ENCODE measurements around the gene NDUFAF4. TPM values are rescaled to one million over a fixed set of nuclear protein-coding genes. Genes with fewer than 3 reads are reported as not detected.
A peak's percentile ranks its signal among the peaks of the same experiment; 100 is the strongest.

The NDUFAF4 gene
- total and polyA plus RNA-seq, 2 donors (not counting 3 experiments of a cell fraction or from before 2014, with no cell fraction given) = 8.8 to 44.6 TPM

DNA sequence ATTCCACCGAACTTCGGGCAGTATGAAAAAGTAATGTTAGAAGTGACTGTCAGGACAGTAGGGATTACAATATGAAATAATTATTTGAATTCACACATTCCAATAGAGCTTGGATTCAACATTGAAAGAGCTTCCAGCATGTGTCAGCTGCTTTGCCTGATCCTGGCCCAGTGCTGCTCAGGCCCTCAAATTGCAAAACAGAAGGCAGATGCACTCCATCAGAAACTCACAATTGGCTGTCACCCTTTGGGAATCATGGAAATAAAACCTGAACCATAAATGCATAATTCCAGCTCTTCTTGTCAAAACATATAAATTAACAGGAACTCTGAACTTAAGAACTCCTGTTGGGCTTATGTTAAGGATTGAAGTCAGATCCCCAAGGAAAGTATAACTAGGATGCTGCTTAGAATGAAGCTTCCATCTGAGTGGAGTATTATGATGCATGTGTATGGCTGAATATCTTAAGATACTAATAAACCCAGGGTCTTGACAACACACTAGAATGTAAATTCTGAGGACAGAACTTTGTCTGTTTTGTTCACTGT lies 1.8 kb upstream of the NDUFAF4 start:
- intact Hi-C loops (cut with micrococcal nuclease) (loop anchor here (1.0 to 5.0 kb wide), 9 partner anchors 25 to 1935 kb away; partner anchors contain the start of genes KLHL32, MMS22L and POU3F2), dilution Hi-C loops (cut with MboI; ENCODE audit: extremely low pct_ligation_motif_present, low sequenced_read_pairs) (no loop called here)
- H3K79me2 ChIP-seq (ENCODE audit: control insufficient read depth, insufficient read depth, low read length) = peaks cover 24% of the 10 kb centered on the region
- H3K9me1 ChIP-seq (replicated peaks; ENCODE audit: control insufficient read depth, extremely low read depth, insufficient read depth, low read length) = no peaks in the 10 kb centered on the region
- H3K27me3 ChIP-seq (ENCODE audit: control insufficient read depth in 2 of 2, insufficient read depth in 2 of 2, low read length in 2 of 2) = peaks cover 0 to 5% of the 10 kb centered on the region in 2 experiments
- no peak overlapping the region for H3K27ac ChIP-seq (ENCODE audit: insufficient read depth, low read depth, low read length)
- no peak overlapping the region for H3K4me3 ChIP-seq (replicated peaks in 1 of 3; ENCODE audit: insufficient read depth in 1 of 3, low read depth in 1 of 3, low read length in 3 of 3)
- H3K9ac ChIP-seq (replicated peaks; ENCODE audit: extremely low read depth, insufficient read depth, low read length) = no peak overlapping the region
- TF ChIP-seq JUN (IDR thresholded peaks at IDR 0.05; ENCODE audit: borderline replicate concordance, insufficient read depth, insufficient read length, low read depth) (no peak), MYC (IDR thresholded peaks at IDR 0.05; ENCODE audit: low read depth, low read length) (no peak), EZH2 (IDR thresholded peaks at IDR 0.05; ENCODE audit: borderline replicate concordance, low read depth, low read length, severe bottlenecking) (no peak), POLR2AphosphoS5 (IDR thresholded peaks at IDR 0.05; ENCODE audit: insufficient read depth, low read depth, low read length) (no peak), POLR2A (IDR thresholded peaks at IDR 0.05; ENCODE audit: low read depth, low read length) (no peak), FOS (IDR thresholded peaks at IDR 0.05; ENCODE audit: borderline replicate concordance, insufficient read depth, low read length) (no peak), GATA2 (IDR thresholded peaks at IDR 0.05; ENCODE audit: insufficient read depth, insufficient read length, low read depth, low read length) (no peak)
- TF ChIP-seq, protein P1, sequence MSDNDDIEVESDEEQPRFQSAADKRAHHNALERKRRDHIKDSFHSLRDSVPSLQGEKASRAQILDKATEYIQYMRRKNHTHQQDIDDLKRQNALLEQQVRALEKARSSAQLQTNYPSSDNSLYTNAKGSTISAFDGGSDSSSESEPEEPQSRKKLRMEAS (IDR thresholded peaks at IDR 0.05; ENCODE audit: insufficient read depth, insufficient read length) = no peak
- TF ChIP-seq, protein P2, sequence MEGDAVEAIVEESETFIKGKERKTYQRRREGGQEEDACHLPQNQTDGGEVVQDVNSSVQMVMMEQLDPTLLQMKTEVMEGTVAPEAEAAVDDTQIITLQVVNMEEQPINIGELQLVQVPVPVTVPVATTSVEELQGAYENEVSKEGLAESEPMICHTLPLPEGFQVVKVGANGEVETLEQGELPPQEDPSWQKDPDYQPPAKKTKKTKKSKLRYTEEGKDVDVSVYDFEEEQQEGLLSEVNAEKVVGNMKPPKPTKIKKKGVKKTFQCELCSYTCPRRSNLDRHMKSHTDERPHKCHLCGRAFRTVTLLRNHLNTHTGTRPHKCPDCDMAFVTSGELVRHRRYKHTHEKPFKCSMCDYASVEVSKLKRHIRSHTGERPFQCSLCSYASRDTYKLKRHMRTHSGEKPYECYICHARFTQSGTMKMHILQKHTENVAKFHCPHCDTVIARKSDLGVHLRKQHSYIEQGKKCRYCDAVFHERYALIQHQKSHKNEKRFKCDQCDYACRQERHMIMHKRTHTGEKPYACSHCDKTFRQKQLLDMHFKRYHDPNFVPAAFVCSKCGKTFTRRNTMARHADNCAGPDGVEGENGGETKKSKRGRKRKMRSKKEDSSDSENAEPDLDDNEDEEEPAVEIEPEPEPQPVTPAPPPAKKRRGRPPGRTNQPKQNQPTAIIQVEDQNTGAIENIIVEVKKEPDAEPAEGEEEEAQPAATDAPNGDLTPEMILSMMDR (IDR thresholded peaks at IDR 0.05; ENCODE audit: extremely low read depth in 1 of 2, insufficient read depth in 1 of 2, low read depth in 1 of 2, low read length in 2 of 2) = no peak
- FAIRE-seq (no peak), DNase-seq (ENCODE audit: low read depth, low spot score) (no peak)
- H3K4me2 ChIP-seq (ENCODE audit: insufficient read depth, low read length) = peak overlapping the region; percentile 99
- no peaks in the 10 kb centered on the region for H3K9me3 ChIP-seq (replicated peaks; ENCODE audit: control insufficient read depth, insufficient read depth, low read length)
- peaks cover 0 to 4% of the 10 kb centered on the region in 2 experiments for H3K36me3 ChIP-seq (ENCODE audit: control insufficient read depth in 2 of 2, extremely low read depth in 1 of 2, insufficient read depth in 2 of 2, low read length in 2 of 2)
- CTCF ChIA-PET = interaction anchor here (0.9 to 4.5 kb wide), 9 partner anchors 8 to 272 kb away, joined by 4 to 106 read pairs (median 13); no protein-coding TSS in a partner anchor
- peaks cover 25% of the 10 kb centered on the region for H3K4me1 ChIP-seq (ENCODE audit: control insufficient read depth, extremely low read depth, insufficient read depth, low read length)
- H2AFZ ChIP-seq (ENCODE audit: low read depth, low read length) = no peak overlapping the region
- no TSS peak for BruUV-seq (replicated peaks)
- POLR2A ChIA-PET = no interaction called here
- H4K20me1 ChIP-seq (replicated peaks; ENCODE audit: control insufficient read depth, extremely low read depth, insufficient read depth, low read length) = no peaks in the 10 kb centered on the region

All from endothelial cell of umbilical vein (primary cell).